GM10248 (cell line): ENCODE results near the gene ELOVL3.
"Not testable (repeated sequence)": the region's sequence is repeated elsewhere in the genome, so short reads cannot be mapped to it uniquely, and the experiment has no call there.

Experiments used
- CTCF ChIA-PET: fragments of 300-600 bp; sonication (Branson Sonifier 250); formaldehyde crosslinking; extraction: SDS; loops from one replicate; lab custom pipeline; 2021; ENCODE audit warnings: antibody characterized with exemption; lab: Yijun Ruan, JAX
- POLR2A ChIA-PET: fragments of 350-650 bp; sonication (Branson Sonifier 250); formaldehyde crosslinking; extraction: SDS; loops from one replicate; lab custom pipeline; 2020; ENCODE audit warnings: antibody characterized with exemption; lab: Yijun Ruan, JAX
- DNase-seq: peaks from one replicate; pipeline ENCODE4 v3.0.0; 2012; ENCODE audit errors: extremely low spot score
- TF ChIP-seq, protein P1 (sequence below): IDR thresholded peaks from 2 replicates; pipeline ENCODE4 v1.5.1; 2012; ENCODE audit warnings: mild to moderate bottlenecking, low read depth; ENCODE audit errors: extremely low read depth, missing control alignments, control extremely low read depth

Gene ELOVL3

DNA sequence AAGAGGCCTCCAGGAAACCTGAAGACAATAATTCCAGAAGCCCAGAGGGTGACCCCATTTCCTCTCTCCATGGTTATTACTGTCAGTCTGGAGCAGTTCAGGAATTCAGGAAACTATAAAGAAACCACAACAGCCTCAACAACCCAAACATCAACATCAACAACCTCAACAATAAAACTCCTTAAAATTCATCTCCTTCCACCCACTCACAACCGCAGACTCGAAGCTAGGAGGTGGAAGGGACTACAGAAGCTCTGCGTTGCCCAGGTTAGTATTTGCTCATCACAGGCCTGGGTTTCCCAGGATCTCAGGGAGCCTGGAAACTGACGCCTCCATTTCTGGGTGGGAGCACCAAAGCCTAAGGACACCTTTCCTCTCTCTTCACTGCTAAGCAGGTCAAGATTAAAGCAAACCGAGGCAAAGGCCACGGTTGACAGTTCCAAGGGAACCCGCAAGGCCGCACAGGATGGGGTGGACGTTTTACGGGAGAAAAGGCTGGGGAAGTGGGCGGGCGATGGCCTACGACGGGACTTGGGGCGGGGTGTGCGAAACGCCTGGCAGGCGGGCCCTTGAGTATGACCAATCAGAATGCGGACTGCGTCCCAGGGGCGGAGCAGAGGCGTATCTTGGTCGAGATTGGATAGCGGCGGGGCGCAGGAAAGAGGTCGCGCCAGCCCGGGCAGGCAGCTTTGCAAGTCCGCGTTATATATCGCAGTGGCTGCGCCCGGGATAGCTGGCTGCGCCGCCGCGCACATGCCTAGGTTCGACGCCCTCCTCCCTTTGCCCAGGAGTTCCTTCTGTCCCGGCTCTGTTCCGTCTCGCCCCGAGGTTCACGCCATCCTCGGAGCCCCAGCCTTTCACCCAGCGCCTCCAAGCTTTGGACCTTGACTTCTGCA lies at the start of gene ELOVL3:
TSS of gene ELOVL3 (plus strand) at position 654 of the 896 bp plus-strand sequence. CDS start 250 bp downstream, outside the sequence.
- CTCF ChIA-PET = interaction anchor here (1.0 to 19.9 kb wide), 15 partner anchors 10 to 358 kb away, joined by 3 to 566 read pairs (median 5); partner anchors contain the start of genes NFKB2 and PITX3
- TF ChIP-seq, protein P1, sequence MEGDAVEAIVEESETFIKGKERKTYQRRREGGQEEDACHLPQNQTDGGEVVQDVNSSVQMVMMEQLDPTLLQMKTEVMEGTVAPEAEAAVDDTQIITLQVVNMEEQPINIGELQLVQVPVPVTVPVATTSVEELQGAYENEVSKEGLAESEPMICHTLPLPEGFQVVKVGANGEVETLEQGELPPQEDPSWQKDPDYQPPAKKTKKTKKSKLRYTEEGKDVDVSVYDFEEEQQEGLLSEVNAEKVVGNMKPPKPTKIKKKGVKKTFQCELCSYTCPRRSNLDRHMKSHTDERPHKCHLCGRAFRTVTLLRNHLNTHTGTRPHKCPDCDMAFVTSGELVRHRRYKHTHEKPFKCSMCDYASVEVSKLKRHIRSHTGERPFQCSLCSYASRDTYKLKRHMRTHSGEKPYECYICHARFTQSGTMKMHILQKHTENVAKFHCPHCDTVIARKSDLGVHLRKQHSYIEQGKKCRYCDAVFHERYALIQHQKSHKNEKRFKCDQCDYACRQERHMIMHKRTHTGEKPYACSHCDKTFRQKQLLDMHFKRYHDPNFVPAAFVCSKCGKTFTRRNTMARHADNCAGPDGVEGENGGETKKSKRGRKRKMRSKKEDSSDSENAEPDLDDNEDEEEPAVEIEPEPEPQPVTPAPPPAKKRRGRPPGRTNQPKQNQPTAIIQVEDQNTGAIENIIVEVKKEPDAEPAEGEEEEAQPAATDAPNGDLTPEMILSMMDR = no peak
- peak; percentile 94 for DNase-seq
- POLR2A ChIA-PET = no interaction called here

DNA sequence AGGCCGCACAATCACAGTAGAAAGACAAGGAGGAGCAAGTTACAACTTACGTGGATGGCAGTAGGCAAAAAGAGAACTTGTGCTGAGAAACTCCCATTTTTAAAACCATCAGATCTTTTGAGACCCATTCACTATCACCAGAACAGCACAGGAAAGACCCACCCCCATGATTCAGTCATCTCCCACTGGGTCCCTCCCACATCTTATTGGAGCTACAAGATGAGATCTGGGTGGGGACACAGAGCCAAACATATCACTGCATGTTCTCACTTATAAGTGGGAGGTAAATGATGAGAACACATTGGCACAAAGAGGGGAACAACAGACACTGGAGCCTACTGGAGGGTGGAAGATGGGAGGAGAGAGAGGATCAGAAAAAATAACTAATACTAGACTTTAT lies 41.5 kb upstream of the ELOVL3 start:
- DNase-seq = no peak
- POLR2A ChIA-PET = no interaction called here
- CTCF ChIA-PET = interaction anchor here (0.7 to 6.6 kb wide), 3 partner anchors 10 to 45 kb away, joined by 3 to 42 read pairs (median 5); no protein-coding TSS in a partner anchor
- TF ChIP-seq, protein P1 = no peak

- TF ChIP-seq, protein P1 = no peak
- ChIA-PET POLR2A (no interaction called here), CTCF (interaction anchor here (6.6 kb wide), 1 partner anchor 16 kb away, joined by 42 read pairs; no protein-coding TSS in a partner anchor)
- DNase-seq = no peak
Measured at GRCh38 chr10:102185272-102185671, 40.8 kb upstream of the ELOVL3 start.

- TF ChIP-seq, protein P1 = no peak
- POLR2A ChIA-PET = no interaction called here
- no peak for DNase-seq
- CTCF ChIA-PET = interaction anchor here (6.6 kb wide), 1 partner anchor 17 kb away, joined by 42 read pairs; no protein-coding TSS in a partner anchor
Measured at GRCh38 chr10:102185811-102186527, 40.1 kb upstream of the ELOVL3 start.

DNA sequence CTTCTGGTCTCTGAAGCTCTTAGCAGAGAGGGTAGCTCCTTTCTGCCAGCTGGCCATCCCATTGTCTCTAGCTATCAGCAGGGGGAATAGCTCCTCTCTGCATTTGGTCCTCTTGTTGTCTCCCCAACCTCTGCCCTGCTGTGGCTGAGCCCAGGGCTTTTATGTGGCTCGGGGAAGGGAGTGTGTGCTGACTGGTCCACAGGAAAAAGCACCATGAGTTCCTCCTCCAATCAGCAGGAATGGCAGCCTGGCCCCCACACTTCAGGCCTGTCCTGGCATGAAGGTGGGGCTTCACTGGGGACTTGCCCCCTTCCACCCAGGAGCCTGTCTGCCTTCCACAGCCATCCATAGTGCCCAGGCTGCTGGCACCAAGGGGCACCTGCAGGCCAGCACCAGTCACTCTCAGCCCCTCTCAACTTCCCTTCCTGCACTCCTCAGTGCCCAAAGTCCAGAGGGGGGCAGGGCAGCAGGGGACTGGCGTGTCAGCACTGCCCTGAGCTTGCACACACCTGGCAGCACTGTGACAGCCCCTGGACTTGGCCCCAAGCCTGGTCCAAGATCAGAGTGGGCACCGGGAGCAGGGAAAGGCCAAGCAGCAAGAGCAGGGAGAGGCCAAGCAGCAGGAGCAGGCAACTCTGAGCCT lies 37.7 kb upstream of the ELOVL3 start:
- POLR2A ChIA-PET = no interaction called here
- TF ChIP-seq, protein P1 = no peak
- DNase-seq = no peak
- CTCF ChIA-PET = interaction anchor here (1.2 to 6.6 kb wide), 6 partner anchors 9 to 163 kb away, joined by 3 to 42 read pairs (median 14); no protein-coding TSS in a partner anchor

DNA sequence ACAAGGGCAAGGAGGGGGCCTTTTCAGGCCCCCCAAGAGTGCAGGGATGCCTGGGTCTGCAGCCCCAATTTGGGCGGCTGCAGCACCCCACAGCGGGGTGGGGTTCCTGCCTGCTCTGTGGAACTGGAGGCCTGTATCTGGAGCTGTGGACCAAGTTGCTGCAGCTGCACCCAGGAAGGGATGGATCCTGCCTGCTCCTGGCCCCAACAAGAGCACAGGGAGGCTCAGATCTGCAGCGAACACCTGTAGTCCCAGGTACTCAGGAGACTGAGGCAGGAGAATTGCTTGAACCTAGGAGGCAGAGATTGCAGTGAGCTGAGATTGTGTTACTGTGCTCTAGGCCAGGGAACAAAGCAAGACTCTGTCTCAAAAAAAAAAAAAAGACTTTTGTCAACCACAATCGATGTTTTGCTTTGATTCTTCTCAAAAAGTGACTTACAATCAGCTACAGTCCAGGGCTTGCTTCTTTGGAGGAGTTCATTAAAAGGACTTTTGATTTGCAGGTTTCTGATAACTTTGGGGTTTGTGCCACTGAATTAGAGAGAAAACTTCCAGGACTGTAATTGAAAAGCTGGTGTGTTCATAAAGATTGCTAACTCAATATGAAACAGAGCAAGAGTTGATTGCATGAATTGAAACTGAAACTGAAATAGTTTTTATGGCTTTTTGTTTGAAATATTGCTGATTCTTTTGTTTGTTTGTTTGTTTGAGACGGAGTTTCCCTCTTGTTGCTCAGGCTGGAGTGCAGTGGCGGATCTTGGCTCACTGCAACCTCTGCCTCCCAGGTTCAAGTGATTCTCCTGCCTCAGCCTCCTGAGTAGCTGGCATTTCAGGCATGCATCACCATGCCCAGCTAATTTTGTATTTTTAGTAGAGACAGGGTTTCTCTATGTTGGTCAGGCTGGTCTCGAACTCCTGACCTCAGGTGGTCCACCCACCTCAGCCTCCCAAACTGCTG lies 36.9 kb upstream of the ELOVL3 start:
- CTCF ChIA-PET = interaction anchor here (1.0 to 6.6 kb wide), 8 partner anchors 10 to 195 kb away, joined by 3 to 42 read pairs (median 4); no protein-coding TSS in a partner anchor
- peak; percentile 44 for DNase-seq
- POLR2A ChIA-PET = not testable (repeated sequence)
